Astrocyte (in vitro differentiated cells and primary cell): ENCODE results near the gene ADIPOR2. TPM values are rescaled to one million over a fixed set of nuclear protein-coding genes. Genes with fewer than 3 reads are reported as not detected.
"Not testable (repeated sequence)": the region's sequence is repeated elsewhere in the genome, so short reads cannot be mapped to it uniquely, and the experiment has no call there.

ENCODE experiments used
- DNase-seq: peaks from one replicate; pipeline ENCODE4 v3.0.0-alpha.2; 2010; ENCODE audit warnings: low read depth
- FAIRE-seq: peaks from 2 replicates; lab custom pipeline; 2011; peaks lifted over from hg19 to GRCh38; lab: Jason Lieb, UNC
- H2AFZ ChIP-seq: 2 replicates; pipeline ENCODE4 v1.6.0; 2012; ENCODE audit warnings: low read depth, low read length, inconsistent platforms
- H3K27ac ChIP-seq: 2 replicates; pipeline ENCODE4 v1.5.1; 2011; ENCODE audit warnings: low read depth, low read length, inconsistent platforms
- H3K27me3 ChIP-seq: 2 replicates; pipeline ENCODE4 v1.6.0; 2011; ENCODE audit warnings: low read length, inconsistent platforms; ENCODE audit not compliant: insufficient read depth
- H3K36me3 ChIP-seq: 2 replicates; pipeline ENCODE4 v1.5.1; 2011; ENCODE audit warnings: low read length, inconsistent platforms; ENCODE audit not compliant: insufficient read depth
- H3K4me1 ChIP-seq: 2 replicates; pipeline ENCODE4 v1.5.1; 2011; ENCODE audit warnings: low read length, inconsistent platforms; ENCODE audit not compliant: insufficient read depth
- H3K4me2 ChIP-seq: 2 replicates; pipeline ENCODE4 v1.6.0; 2012; ENCODE audit warnings: low read length, inconsistent platforms
- H3K4me3 ChIP-seq: 2 replicates; pipeline ENCODE4 v1.5.1; 2011; ENCODE audit warnings: low read depth, mild to moderate bottlenecking, low read length, inconsistent platforms; ENCODE audit not compliant: insufficient read depth
- H3K79me2 ChIP-seq: 2 replicates; pipeline ENCODE4 v1.6.0; 2012; ENCODE audit warnings: mild to moderate bottlenecking, low read length, inconsistent platforms; ENCODE audit not compliant: insufficient read depth
- H3K9ac ChIP-seq: 2 replicates; pipeline ENCODE4 v1.6.0; 2012; ENCODE audit warnings: mild to moderate bottlenecking, low read length, inconsistent platforms
- H3K9me3 ChIP-seq: 2 replicates; pipeline ENCODE4 v1.5.1; 2012; ENCODE audit warnings: low read depth, mild to moderate bottlenecking, low read length, inconsistent platforms; ENCODE audit not compliant: insufficient read depth
- H4K20me1 ChIP-seq: 2 replicates; pipeline ENCODE4 v1.6.0; 2012; ENCODE audit warnings: low read length, inconsistent platforms; ENCODE audit not compliant: insufficient read depth
- H3K27ac Mint-ChIP-seq: one replicate; pipeline ENCODE4 v1.8.0; 2021; ENCODE audit warnings: mild to moderate bottlenecking, mixed read lengths; ENCODE audit not compliant: unreplicated experiment
- H3K27me3 Mint-ChIP-seq: one replicate; pipeline ENCODE4 v1.8.0; 2021; ENCODE audit warnings: low read depth, mixed read lengths; ENCODE audit not compliant: unreplicated experiment
- H3K36me3 Mint-ChIP-seq: one replicate; pipeline ENCODE4 v1.8.0; 2021; ENCODE audit warnings: low read depth, mixed read lengths; ENCODE audit not compliant: unreplicated experiment
- H3K4me1 Mint-ChIP-seq: one replicate; pipeline ENCODE4 v1.8.0; 2021; ENCODE audit warnings: low read depth, mixed read lengths; ENCODE audit not compliant: unreplicated experiment
- H3K4me3 Mint-ChIP-seq: one replicate; pipeline ENCODE4 v1.8.0; 2021; ENCODE audit warnings: mild to moderate bottlenecking, moderate library complexity, mixed read lengths; ENCODE audit not compliant: unreplicated experiment
- H3K9me3 Mint-ChIP-seq: one replicate; pipeline ENCODE4 v1.8.0; 2021; ENCODE audit warnings: mild to moderate bottlenecking, mixed read lengths; ENCODE audit not compliant: unreplicated experiment
- EZH2 ChIP-seq: IDR thresholded peaks from 2 replicates; pipeline ENCODE4 v1.6.1; 2012; ENCODE audit warnings: mild to moderate bottlenecking, low read length, inconsistent platforms; ENCODE audit not compliant: insufficient read depth
- total RNA-seq: library from RNA; stranded (reverse); gene quantifications from 2 replicates; pipeline ENCODE4 v1.2.1, GENCODE V29; 2021
- TF ChIP-seq, protein P1 (sequence below): IDR thresholded peaks from 2 replicates; pipeline ENCODE4 v1.5.1; 2011; ENCODE audit warnings: low read depth, mild to moderate bottlenecking, inconsistent platforms, low read length, moderate library complexity; ENCODE audit not compliant: insufficient read depth

The ADIPOR2 gene
- total RNA-seq, 1 donor from 2014 or later, result 56.6 TPM

DNA sequence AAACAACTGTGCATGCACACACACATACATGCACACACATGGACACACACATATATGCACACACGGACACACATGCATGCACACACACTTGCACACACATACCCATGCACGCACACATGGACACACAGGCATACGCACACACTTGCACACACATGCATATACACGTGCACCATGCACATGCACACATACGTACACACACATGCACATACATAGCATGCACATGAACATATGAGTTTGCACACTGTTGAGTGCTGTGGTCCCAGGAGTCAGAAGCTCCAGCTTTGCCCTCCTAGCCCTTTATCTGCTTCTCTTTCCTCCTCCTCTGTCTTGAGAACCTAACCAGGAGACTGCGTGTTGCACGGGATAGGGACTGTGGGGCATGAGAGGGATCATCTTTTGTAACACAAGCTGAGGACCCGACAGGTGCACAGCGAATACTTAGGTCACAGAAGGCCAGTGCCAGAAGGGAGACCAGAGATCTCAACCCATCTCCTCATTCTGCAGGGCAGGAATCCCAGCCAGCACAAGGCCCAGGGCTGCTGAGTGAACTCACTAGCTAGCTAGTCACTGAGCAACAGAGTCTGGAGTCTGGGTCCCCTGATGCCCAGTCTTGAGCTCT lies 126.0 kb downstream of the ADIPOR2 start:
- Histone ChIP-seq H3K4me1 (peaks cover 4% of the 10 kb centered on the region), H3K36me3 (no peaks in the 10 kb centered on the region), H4K20me1 (no peaks in the 10 kb centered on the region), H2AFZ (no peak overlapping the region), H3K9ac (no peak overlapping the region), H3K79me2 (no peaks in the 10 kb centered on the region), H3K9me3 (no peaks in the 10 kb centered on the region), H3K27ac (no peak overlapping the region), H3K4me2 (no peak overlapping the region), H3K4me3 (no peak overlapping the region), H3K27me3 (peaks cover 47% of the 10 kb centered on the region)
- peaks cover 8% of the 10 kb centered on the region for H3K9me3 Mint-ChIP-seq
- H3K36me3 Mint-ChIP-seq, result no peaks in the 10 kb centered on the region
- peaks cover 11% of the 10 kb centered on the region for H3K4me1 Mint-ChIP-seq
- peaks cover 47% of the 10 kb centered on the region for H3K27me3 Mint-ChIP-seq
- DNase-seq (no peak), FAIRE-seq (no peak)
- H3K27ac Mint-ChIP-seq, result no peak overlapping the region
- no peak for TF ChIP-seq EZH2
- TF ChIP-seq, protein P1, sequence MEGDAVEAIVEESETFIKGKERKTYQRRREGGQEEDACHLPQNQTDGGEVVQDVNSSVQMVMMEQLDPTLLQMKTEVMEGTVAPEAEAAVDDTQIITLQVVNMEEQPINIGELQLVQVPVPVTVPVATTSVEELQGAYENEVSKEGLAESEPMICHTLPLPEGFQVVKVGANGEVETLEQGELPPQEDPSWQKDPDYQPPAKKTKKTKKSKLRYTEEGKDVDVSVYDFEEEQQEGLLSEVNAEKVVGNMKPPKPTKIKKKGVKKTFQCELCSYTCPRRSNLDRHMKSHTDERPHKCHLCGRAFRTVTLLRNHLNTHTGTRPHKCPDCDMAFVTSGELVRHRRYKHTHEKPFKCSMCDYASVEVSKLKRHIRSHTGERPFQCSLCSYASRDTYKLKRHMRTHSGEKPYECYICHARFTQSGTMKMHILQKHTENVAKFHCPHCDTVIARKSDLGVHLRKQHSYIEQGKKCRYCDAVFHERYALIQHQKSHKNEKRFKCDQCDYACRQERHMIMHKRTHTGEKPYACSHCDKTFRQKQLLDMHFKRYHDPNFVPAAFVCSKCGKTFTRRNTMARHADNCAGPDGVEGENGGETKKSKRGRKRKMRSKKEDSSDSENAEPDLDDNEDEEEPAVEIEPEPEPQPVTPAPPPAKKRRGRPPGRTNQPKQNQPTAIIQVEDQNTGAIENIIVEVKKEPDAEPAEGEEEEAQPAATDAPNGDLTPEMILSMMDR, result no peak
- H3K4me3 Mint-ChIP-seq, result no peak overlapping the region

DNA sequence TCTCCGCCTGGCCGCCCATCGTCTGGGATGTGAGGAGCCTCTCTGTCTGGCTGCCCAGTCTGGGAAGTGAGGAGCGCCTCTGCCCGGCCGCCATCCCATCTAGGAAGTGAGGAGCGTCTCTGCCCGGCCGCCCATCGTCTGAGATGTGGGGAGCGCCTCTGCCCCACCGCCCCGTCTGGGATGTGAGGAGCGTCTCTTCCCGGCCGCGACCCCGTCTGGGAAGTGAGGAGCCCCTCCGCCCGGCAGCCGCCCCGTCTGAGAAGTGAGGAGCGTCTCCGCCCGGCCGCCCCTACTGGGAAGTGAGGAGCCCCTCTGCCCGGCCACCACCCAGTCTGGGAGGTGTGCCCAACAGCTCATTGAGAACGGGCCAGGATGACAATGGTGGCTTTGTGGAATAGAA lies 127.1 kb downstream of the ADIPOR2 start:
- not testable (repeated sequence) for H4K20me1 ChIP-seq, H3K4me3 ChIP-seq, H3K79me2 ChIP-seq, H3K9me3 ChIP-seq, H3K4me1 ChIP-seq, H2AFZ ChIP-seq, H3K9ac ChIP-seq, H3K9me3 Mint-ChIP-seq, H3K36me3 ChIP-seq, H3K4me1 Mint-ChIP-seq, H3K36me3 Mint-ChIP-seq, H3K27ac Mint-ChIP-seq, H3K4me2 ChIP-seq, H3K4me3 Mint-ChIP-seq, DNase-seq, FAIRE-seq, H3K27ac ChIP-seq
- H3K27me3 ChIP-seq, result peaks cover 55% of the 10 kb centered on the region
- peaks cover 54% of the 10 kb centered on the region for H3K27me3 Mint-ChIP-seq

DNA sequence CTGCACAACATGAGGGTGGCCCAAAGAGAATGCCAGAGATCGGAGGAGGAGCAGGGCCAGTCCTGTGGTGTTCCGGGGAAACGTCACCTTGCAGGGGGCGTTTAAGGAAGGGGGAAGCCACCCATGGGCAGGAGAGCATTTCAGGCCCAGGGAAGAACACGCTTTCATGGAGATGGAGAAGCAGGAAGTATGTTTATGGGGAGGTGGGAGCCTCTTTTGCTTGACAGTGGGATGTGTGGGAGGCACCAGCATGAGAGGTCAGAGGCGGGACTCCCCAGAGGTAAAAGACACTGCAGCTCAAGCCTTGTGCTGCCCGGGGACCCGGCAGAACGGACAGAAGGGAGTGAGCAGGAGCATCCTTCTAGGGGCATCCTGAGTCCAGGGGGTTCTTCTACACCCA lies 128.2 kb downstream of the ADIPOR2 start:
- Histone ChIP-seq H3K9me3 (no peaks in the 10 kb centered on the region), H3K4me1 (no peaks in the 10 kb centered on the region), H3K27ac (no peak overlapping the region), H3K79me2 (no peaks in the 10 kb centered on the region), H3K4me3 (no peak overlapping the region), H3K4me2 (no peak overlapping the region), H4K20me1 (no peaks in the 10 kb centered on the region), H3K9ac (no peak overlapping the region), H2AFZ (no peak overlapping the region), H3K36me3 (no peaks in the 10 kb centered on the region), H3K27me3 (peaks cover 61% of the 10 kb centered on the region)
- Mint-ChIP-seq H3K4me3 (no peak overlapping the region), H3K36me3 (no peaks in the 10 kb centered on the region), H3K9me3 (peaks cover 8% of the 10 kb centered on the region), H3K27me3 (peaks cover 62% of the 10 kb centered on the region), H3K27ac (no peak overlapping the region), H3K4me1 (peaks cover 3% of the 10 kb centered on the region)
- no peak for TF ChIP-seq EZH2
- TF ChIP-seq, protein P1, result no peak
- no peak for DNase-seq
- FAIRE-seq, result no peak
